Skeletal muscle cell (primary cell): ENCODE measurements around the gene ALPK3.
"Not testable (repeated sequence)": the region's sequence is repeated elsewhere in the genome, so short reads cannot be mapped to it uniquely, and the experiment has no call there.

Experiments
- DNase-seq: peaks from one replicate; pipeline ENCODE4 v3.0.0-alpha.2; 2010; ENCODE audit warnings: low read depth
- H3K4me3 ChIP-seq: 2 replicates; pipeline ENCODE4 v1.5.1; 2011; ENCODE audit warnings: low read depth, mild to moderate bottlenecking, control low read depth, low read length, moderate library complexity

Gene ALPK3

GRCh38 chr15:84835661-84836337 is 18.6 kb downstream of the ALPK3 start:
- DNase-seq, result no peak
- H3K4me3 ChIP-seq, result no peak overlapping the region

- H3K4me3 ChIP-seq, result no peak overlapping the region
- DNase-seq, result no peak
Observed at GRCh38 chr15:84836844-84837243, 19.7 kb downstream of the ALPK3 start.

DNA sequence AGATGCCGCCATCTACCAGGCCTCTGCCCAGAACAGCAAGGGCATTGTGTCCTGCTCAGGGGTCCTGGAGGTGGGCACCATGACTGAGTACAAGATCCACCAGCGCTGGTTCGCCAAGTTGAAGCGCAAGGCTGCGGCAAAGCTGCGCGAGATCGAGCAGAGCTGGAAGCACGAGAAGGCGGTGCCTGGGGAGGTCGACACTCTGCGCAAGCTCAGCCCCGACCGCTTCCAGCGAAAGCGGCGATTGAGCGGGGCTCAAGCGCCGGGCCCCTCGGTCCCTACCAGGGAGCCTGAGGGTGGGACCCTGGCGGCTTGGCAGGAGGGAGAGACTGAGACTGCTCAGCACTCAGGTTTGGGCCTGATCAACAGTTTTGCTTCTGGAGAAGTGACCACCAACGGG is 22.6 kb downstream of the ALPK3 start:
- no peak for DNase-seq
- no peak overlapping the region for H3K4me3 ChIP-seq

GRCh38 chr15:84840255-84840654 is 23.1 kb downstream of the ALPK3 start:
- DNase-seq, result no peak
- H3K4me3 ChIP-seq, result no peak overlapping the region

GRCh38 chr15:84840741-84841429 is 23.7 kb downstream of the ALPK3 start:
- DNase-seq, result no peak
- no peak overlapping the region for H3K4me3 ChIP-seq

- no peak for DNase-seq
- no peak overlapping the region for H3K4me3 ChIP-seq
Observed at GRCh38 chr15:84842781-84843180, 25.6 kb downstream of the ALPK3 start.

DNA sequence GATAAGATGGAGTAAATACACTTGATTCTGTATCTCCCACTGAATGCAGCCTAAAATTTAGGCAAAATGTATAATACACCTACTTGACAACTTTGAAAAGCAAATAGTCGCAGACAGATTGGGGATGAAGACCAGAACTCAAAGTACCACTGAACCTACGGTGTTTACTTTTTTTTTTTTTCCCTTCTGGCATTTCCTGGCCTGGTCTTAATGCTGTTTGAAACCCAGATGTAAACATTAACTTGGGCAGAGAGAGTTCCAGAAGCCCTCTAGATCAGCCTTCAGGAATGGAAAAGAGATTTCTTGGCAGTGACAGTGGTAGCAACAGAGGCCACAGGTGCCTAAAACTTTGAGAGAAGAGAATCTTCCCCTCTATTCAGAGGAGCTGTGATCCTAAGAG is 27.8 kb downstream of the ALPK3 start:
- DNase-seq, result no peak

DNA sequence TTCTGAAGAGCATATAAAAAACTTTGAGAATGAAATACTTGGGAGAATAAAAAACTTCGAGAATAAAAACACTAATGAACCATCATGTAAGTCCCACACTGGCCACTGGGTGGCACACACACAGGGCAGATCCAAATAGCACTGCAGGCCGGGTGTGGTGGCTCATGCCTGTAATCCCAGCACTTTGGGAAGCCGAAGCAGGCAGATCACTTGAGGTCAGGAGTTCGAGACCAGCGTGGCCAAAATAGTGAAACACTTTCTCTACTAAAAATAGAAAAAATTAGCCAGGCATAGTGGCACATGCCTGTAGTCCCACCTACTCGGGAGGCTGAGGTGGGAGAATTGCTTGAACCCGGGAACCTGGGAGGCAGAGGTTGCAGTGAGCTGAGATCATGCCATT is 28.5 kb downstream of the ALPK3 start:
- not testable (repeated sequence) for H3K4me3 ChIP-seq, DNase-seq

More for the DNA sequence above, 27.8 kb downstream of the ALPK3 start:
- H3K4me3 ChIP-seq, result no peak overlapping the region

- no peak for DNase-seq
- no peak overlapping the region for H3K4me3 ChIP-seq
Observed at GRCh38 chr15:84846269-84846668, 29.1 kb downstream of the ALPK3 start.

DNA sequence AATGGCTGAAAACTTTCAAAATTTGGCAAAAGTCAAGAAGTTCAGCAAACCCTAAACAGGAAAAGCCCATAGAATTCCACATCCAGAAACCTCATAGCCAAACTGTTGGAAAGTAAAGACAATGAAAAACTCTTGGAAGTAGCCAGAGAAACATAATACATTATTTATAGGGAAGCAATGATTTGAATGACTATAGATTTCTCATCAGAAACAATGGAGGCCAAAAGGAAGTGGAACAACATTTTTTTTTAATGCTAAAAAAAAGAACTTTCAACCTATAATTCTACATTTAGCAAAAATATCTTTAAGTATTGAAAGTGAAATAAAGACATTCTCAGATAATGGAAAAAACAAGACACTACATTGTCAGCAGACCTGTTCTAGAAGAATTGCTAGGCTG is 30.2 kb downstream of the ALPK3 start:
- no peak for DNase-seq

GRCh38 chr15:84852212-84852611 is 35.1 kb downstream of the ALPK3 start:
- H3K4me3 ChIP-seq, result no peak overlapping the region
- DNase-seq, result no peak

More for the DNA sequence above, 30.2 kb downstream of the ALPK3 start:
- H3K4me3 ChIP-seq, result no peak overlapping the region

- no peak overlapping the region for H3K4me3 ChIP-seq
- no peak for DNase-seq
Observed at GRCh38 chr15:84855136-84855535, 38.0 kb downstream of the ALPK3 start.

DNA sequence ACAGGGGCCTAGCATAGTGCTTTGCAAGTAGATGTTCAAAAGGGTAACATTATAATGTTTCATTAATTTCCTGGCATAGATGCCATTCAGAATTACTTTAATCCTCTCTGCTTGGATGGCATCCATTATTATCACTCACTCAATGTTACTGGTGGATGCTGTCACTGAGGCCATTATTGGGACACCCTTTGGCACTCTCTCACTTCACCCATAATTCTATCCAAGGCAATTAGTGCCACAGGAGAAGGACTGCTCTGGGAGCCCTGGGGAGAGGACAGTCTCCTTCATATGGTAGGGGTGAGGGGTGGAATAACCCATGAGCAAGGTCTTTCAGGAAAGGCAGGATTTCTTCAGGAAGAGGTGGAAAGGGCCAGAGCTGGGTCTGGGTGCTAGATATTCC is 38.6 kb downstream of the ALPK3 start:
- no peak for DNase-seq

GRCh38 chr15:84856731-84857417 is 39.7 kb downstream of the ALPK3 start:
- no peak overlapping the region for H3K4me3 ChIP-seq
- no peak for DNase-seq

More for the DNA sequence above, 38.6 kb downstream of the ALPK3 start:
- no peak overlapping the region for H3K4me3 ChIP-seq

DNA sequence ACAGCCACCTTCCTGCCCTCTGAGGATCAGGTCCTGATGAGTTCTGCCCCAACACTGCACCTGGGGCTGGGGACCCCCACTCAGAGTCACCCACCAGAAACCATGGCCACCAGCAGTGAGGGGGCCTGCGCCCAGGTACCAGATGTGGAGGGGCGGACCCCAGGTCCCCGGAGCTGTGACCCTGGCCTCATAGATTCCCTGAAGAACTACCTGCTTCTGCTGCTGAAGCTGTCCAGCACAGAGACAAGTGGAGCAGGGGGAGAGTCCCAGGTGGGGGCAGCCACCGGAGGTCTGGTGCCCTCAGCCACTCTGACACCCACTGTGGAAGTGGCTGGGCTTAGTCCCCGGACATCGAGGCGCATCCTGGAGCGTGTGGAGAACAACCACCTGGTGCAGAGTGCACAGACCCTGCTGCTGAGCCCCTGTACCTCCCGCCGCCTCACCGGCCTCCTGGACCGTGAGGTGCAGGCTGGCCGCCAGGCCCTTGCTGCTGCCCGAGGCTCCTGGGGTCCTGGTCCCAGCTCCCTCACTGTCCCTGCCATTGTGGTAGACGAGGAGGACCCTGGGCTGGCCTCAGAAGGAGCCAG is 40.4 kb downstream of the ALPK3 start:
- no peak overlapping the region for H3K4me3 ChIP-seq
- no peak for DNase-seq

DNA sequence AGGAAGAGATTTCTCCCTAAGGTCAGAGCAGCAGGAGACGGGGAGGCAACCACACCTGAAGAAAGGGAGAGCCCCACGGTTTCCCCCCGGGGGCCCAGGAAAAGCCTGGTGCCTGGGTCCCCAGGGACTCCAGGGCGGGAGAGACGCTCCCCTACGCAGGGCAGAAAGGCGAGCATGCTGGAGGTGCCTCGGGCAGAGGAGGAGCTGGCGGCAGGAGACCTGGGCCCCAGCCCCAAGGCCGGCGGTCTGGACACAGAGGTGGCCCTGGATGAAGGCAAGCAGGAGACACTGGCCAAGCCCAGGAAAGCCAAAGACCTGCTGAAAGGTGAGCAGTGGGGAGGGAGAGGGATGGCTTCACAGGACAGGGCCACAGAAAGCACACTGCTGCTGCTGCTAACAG is 41.1 kb downstream of the ALPK3 start:
- H3K4me3 ChIP-seq, result no peak overlapping the region
- no peak for DNase-seq

DNA sequence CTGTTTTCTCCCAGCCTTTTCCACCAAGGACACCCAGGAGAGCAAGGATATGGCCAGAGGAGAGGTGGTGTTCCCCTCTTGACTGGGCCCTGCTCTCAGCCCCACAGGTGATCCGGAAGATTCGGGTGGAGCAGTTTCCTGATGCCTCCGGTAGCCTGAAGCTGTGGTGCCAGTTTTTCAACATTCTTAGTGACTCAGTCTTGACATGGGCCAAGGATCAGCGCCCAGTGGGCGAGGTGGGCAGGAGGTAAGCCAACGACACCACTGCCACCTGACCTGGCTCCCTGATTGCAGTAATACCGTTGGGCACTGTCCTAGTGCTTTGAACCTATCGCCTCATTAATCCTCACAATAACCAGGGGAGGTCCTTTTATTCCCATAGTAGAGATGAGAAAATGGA is 42.0 kb downstream of the ALPK3 start:
- no peak for DNase-seq
- no peak overlapping the region for H3K4me3 ChIP-seq

GRCh38 chr15:84859651-84860050 is 42.5 kb downstream of the ALPK3 start:
- no peak overlapping the region for H3K4me3 ChIP-seq
- DNase-seq, result no peak

- H3K4me3 ChIP-seq, result no peak overlapping the region
- DNase-seq, result no peak
Observed at GRCh38 chr15:84861781-84862180, 44.6 kb downstream of the ALPK3 start.

DNA sequence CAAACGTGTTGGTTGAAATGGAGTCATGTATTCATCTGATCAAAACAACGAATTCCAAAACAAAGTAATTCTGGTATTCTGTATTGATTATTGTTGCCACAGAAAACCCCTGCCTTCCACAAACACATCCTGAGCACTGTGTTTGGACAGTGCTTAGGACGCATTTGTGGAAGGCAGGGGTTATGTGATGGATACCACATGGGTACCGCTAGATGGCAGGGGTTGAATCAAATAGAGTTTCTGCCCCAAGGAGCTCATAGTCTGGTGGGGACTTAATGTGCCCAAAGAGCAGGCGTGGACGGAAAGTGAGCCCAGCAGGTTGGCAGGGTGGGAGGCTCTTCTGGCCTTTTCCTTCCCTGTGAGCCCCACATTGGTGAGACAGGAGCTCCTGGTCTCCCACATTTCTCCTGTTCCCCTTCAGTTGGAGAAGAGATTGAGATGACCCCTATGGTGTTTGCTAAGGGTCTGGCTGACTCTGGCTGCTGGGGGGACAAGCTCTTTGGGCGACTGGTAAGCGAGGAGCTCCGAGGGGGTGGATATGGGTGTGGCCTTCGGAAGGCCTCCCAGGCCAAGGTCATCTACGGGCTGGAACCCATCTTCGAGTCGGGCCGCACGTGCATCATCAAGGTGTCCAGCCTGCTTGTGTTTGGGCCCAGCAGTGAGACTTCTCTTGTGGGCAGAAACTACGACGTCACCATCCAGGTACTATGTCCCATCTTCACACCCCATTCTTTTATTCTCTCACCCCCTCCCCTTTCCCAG is 45.2 kb downstream of the ALPK3 start:
- no peak for DNase-seq
- no peak overlapping the region for H3K4me3 ChIP-seq
